ENCODE data around the gene DCLK2.

GRCh38 chr4:150286656-150287055, 208.4 kb downstream of the DCLK2 start:
- TF ChIP-seq GATA2 (IDR thresholded peaks at IDR 0.05; ENCODE audit: low read depth, low read length) (no peak), GATA3 (IDR thresholded peaks at IDR 0.05; ENCODE audit: low read depth, low read length) (no peak)
